Bone marrow (tissue), 2 donors: ENCODE data around the gene C14orf119.

ENCODE experiments used
- DNase-seq, 2 donors: peaks; one replicate each; lab custom pipeline; 2025; lab: John Stamatoyannopoulos, UW

The C14orf119 gene, protein sequence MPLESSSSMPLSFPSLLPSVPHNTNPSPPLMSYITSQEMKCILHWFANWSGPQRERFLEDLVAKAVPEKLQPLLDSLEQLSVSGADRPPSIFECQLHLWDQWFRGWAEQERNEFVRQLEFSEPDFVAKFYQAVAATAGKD

DNA sequence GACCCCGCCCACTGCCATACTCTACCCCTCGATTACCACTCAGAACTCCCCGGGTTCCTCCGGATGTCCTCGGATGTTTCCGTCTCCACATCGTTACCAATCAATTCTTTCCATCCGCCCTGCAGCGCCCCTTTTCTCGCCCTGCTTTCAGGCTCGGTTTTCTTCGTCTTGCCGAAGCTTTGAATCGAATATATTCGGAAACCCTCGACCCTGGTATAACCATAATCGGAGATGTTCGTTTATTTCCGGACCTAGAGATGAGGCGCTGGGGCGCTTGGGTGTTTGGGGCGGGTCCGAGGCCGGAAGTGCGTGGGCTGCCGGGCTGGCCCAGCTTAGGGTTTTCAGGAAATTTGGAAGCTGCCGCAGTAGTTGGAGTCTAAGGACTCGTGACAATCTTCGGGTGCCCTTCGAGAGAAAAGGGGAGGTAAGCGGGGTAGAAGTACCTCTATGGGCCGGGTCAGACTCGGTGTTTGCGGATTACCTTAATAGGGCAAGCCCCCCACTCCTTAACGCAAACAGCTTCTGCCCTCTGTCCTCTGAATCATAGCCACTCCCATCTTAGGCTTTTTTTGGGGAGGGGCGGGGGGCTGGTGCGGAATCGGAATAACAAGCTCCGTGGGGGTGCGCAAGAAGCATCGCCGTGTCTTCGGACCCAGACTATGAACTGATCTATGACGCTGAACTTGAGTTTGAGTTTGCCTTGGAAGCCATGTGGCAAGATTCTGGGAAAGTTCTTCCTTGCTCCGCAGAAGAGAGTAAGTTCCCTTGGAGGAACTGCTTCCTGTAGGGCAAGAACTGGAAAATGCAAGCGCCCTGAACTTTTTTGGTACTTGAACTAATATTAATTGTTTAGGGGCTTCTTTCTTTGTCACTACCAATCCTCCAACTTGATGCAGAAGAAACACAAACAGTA, at the start of gene C14orf119:
Gene C14orf119 (plus strand): TSS at position 310 of the 913 bp plus-strand sequence. CDS start 2,154 bp downstream, outside the sequence.
- DNase-seq = no peak

DNA sequence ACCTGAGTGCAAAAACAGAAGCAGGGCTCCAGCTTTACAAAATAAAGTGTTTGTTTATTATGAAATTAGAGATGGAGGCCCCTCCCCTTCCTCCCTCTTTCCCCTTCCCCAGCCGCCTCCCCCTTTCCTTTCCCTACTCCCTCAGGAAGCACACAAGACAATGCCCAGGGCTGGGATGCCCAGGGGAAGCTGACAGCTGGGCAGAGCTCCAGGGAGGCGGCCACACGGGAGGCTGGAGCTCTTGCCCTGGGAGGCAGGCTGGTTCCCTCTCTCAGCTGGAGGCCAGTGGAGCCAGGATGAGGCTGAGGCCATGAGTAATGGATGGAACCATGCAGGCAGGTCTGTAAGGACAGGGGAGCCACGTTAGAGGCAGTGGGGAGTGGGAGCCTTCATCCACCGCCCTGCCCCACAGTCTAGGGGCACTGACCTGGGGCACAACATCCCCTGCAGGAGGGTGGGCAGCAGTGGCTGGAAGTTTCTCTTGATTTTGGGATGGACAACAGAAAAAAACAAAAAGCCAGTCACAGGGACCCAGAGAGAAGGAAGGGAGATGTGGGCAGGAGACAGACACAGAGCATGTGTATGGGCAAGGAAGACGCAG, 48.2 kb upstream of the C14orf119 start:
- no peak for DNase-seq

DNA sequence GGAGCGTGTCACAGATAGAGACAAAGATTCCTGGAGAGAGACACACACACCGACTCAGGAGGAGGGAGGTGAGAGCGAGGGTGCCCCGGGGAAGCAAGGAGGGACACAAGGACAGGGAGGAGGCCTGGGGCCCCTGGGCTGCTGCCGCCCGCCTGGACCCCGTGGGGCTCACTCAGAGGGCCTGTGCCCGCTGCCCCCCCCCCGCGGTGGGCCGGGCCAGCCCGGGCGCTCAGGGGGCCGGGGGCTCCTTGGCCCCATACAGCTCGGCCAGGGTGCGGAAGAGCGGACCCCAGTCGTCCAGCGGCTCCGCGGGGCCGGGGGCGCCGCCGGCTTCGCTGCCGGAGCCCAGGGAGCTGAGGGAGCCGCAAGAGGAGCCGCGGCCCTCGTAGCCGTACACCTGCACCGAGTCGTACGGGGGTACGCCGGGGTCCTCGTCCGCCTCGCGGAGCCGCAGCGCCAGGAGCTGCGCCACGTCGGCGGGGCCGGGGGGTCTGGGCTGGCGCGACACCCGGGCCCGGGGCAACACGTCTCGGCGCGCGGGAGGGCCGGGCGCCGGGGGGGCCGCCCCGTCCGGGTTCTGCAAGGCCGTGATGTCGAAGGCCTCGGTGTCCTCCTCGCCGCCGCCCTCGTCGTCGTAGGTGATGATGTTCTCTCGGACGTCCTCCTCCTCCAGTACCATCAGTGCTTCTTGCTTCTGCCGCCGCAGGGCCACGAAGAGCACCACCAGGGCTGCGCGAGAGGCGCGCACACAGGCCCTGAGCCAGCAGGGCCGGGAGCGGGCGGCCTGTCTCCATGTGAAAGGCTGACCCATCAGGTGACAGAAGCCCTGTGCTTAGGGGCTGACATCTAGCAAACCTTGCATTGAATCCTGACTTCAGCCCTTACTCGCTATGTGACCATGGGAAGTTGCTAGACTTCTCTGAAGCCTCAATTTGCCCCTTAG, 47.3 kb upstream of the C14orf119 start:
- no peak for DNase-seq

DNA sequence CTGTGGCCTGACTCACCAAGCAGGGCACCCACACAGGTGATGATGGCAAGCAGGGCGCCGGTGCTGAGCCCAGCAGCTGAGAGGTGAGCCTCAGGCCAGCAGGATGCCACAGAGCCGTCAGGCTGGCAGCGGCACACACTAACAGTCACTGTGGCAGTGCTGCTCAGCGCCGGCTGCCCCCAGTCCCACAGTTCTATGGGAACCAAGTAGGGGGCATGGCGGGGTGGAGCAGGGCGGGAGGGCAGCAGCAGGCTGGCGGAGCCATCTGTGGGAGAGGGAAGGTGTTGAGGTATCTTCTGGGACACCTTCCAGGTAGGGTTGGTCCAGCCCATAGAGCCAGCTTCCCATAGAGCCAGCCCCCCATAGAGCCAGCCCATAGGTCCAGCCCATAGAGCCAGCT, 46.3 kb upstream of the C14orf119 start:
- no peak for DNase-seq

DNA sequence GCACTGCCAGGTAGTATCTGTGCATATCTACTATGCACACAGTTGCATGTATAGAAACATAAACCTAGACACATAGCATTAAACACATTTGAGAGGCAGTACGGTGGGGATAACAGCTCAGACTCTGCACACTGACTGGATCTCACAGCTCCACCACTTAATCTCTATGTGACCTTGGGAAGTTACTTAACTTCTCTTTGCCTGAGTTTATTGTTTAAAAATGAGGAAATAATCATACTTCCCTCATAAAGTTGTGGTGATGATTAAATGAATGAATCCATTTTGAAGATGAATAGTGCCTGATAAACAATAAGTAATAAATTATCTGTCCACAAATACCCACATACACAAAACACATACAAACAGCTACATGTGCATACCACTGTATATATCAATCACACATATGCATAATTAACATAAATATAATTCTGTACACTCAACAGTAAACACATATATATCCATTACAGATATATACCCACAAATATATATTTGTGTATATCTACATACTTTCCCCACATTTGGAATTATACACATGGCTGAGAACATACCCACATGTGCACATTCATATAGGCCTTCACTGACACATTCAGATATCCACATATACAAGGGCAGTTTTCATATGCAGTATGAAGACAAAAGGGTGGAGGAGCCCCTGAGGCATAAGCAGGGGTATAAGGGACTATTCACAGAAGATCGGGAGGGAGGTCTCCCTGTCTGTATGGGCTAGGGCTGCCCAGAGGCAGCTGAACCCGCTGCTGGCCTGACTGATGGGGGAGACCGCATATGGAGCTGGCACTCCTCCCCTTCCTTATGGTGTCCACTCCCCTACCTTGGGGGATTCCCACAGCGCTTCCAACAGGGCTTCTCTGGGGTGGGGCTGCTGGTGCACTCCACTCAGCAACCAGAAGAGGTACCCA, 43.9 kb upstream of the C14orf119 start:
- DNase-seq = no peak

DNA sequence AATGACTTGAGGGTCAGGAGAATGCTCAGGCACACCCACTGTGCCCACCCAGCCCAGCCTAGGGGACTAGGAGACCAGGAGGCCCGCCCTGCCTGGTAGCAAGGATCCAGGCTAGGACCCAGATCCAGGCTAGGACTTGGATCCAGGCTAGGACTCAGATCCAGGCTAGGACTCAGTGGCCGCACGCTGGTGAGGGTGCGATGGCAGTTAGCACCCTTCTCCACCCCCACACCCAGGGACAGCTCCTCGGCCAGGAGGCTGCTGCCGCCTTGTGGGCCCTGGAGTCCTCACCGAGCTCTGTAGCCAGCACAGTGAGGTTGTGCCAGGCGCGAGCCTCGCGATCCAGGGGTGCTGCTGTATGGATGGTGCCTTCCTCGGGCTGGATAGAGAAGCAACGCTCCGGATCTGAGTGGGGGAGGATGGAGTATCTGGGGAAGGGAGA, 43.1 kb upstream of the C14orf119 start:
- no peak for DNase-seq

DNA sequence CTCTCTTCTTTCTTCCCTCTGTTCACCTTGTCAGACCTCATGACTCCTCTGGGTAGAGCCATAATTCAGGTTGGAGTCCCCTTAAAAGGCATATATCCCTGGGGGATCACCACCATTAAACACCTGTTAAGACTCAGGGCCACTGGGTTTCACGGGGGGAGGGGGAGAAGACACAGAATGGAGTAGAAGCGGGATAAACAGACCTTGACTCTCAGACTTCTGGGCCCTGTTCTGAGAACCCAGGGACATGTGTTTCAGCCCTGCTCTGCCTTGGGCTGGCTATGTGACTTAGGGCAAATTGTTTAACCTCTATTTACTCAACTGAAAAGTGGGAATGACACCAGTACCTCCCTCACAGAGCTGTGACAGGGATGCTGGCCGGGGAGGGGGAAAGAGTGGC, 42.6 kb upstream of the C14orf119 start:
- DNase-seq = no peak

DNA sequence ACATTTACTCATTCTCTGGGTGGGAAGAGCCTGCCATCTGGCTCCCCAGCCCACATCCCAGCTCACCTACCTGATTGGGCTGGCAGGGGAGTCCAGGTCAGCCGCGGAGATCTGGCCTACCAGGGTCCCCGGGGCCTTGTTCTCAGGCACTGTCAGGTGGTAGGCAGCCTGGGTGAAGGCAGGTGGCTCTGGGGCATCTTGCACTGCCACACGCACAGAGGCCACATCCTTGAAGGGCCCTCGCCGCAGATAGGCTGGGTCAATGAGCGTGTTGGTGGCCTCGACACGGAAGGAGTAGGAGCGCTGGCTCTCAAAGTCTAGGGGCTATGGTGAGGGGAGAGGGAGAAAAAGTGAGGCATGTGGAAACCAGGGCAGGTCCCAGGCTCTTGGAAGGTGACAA, 41.9 kb upstream of the C14orf119 start:
- no peak for DNase-seq

DNA sequence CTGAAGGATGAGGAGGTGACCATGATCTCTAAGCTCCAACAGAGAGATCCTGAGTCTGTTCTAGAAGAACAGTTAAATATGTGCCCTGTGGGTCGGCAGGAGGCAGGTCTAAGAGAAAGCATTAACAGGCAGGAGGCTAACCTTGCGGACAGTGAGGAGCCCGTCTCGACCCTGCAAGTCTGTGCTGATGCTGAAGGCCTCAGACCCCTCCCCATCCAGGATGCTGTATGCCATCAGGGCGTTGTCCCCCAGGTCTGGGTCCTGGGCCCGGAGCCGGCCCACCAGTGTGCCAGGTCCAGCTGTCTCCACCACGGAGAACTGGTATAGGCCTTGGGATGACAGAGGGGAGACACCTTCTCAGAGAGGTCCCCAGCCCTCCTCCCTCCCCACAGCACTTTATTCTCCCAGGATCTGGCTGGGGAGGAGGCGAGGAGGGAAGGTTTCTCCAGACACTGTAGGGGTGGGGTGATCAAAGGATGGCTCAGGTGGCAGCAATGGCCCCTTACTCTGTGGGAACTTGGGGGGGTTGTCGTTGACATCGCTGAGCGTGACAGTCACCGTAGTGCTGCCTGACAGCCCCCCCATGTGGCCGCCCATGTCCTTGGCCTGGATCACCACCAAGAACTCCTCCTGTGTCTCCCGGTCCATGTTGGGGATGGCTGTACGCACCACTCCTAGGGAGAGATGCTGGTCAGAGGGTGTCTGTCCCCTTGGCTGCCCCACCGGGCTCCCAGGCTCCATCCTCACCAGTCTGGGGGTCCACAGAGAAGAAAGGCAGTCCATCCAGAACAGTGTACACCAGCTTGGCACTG, 41.1 kb upstream of the C14orf119 start:
- DNase-seq = no peak

DNA sequence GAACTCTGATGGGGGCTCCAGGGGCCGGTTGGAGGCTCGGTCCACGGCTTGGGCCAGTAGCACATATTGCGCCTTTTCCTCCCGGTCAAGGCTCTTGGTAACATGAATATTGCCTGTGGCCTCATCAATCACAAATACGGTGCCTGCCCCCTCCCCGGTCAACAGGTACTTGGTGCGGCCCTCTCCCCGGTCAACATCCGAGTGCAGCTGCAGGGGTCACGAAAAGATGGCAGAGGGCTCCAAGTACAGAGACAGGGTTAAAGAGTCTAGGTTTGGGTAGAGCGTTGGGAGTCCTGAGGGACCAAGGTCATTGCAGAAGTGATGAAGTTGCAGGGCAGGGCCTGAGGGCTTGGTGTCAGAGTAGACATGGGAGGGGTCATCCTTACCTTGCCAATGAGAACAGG, 40.2 kb upstream of the C14orf119 start:
- no peak for DNase-seq

DNA sequence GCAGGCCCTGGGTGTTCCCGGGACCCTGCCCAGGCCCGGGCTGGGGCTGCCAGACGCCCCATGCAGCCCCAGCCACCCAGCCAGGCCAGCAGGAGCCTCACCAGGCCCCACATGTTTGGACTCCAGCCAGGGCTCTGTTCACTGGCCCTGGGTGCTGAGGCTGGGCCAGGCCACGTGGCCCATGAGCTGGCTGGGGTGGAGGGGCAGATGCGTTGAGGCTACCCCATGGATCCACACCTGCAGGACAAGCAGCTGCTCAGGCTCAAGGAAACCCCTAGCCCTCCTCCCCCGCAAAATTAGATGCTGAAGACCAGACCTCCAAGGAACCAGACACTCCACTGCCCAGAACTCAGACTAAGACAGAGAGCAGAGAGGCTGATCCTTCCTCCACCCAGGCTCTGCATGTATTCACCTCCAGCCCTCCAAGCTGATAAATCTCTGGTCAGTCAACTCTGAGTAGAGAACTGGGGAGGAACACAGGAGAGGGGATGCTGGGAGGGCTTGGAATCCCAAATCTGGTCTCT, 39.6 kb upstream of the C14orf119 start:
- no peak for DNase-seq

DNA sequence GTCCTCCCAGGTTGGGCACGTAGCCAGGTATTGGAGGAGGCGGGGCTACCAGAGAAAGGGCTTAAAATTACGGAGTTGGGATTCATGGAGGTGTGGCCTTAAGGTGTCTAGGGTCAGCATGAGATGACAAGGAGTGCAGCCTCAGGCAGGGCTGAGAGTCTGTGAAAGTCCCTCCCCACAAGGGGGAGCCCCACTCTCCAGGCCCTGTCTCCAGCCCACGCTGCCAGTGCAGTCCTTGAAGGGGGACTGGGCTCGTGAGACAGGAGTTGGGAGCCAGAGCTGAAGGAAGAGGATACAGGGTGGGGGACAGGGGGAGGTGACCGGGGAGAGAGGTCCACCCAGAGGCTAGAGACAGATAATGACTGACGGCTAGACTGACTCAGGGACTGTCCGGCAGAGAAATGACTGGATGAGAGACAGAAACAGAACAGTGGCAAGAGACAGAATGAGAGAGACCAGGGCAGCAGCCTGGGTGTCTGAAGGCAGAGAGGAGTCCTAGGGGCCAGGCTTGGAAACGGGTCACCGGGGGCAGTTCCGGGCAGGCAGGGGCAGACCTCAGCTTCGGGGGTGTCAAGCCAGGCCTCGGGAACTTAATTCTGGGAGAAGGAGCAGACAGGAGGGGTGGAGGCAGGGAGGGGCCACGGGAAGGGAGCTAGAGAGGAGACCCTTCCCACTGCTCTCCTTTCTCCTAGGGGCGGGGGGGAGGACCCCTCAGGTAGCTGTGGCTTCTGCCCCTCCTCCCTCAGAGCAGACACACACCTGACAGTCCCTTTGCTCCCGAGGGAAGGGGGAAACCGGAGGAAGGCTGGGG, 39.0 kb upstream of the C14orf119 start:
- no peak for DNase-seq

DNA sequence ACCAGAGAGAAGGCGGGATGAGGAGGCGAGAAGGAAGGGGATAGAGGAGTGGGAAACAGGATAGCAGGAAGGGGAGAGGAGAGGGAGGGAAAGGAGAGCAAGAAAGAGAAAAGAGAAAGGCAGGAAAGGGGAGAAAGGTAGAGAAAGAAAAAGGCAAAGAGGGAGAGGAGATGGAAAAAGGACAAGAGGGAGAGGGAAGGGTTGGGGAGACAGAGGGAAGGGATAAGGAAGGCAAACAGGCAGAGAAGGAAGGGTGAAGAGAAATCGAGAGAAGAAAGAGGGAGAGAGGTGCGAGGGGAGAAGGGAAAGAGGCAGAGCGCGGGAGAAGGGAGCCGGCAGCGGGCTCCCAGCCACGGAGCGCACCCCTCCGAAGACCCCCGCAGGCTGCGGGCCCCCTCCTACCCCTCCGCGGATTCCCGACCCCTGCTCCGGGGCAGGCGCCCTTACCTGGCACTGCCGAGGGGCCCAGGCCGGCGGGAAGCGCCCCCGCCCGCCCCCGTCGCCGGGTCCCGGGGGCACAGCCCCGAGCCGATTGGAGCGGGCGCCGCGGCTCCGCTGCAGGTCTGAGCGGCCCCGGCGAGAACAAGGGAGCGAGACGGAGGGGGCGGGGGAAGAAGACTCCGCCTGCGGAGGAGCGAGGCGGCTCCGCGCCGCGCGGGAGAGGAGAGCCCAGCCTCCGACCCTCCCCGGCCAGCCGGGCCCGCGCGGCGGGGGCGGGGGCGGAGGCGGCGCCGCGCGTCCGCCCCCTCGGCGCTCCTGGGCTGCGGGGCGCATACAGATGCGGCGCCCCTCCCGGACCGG, 38.1 kb upstream of the C14orf119 start, which contains the start of gene CDH24:
Gene CDH24 (minus strand): TSS at position 565 of the 801 bp plus-strand sequence. CDS start 1,787 bp downstream, outside the sequence.
- no peak for DNase-seq

DNA sequence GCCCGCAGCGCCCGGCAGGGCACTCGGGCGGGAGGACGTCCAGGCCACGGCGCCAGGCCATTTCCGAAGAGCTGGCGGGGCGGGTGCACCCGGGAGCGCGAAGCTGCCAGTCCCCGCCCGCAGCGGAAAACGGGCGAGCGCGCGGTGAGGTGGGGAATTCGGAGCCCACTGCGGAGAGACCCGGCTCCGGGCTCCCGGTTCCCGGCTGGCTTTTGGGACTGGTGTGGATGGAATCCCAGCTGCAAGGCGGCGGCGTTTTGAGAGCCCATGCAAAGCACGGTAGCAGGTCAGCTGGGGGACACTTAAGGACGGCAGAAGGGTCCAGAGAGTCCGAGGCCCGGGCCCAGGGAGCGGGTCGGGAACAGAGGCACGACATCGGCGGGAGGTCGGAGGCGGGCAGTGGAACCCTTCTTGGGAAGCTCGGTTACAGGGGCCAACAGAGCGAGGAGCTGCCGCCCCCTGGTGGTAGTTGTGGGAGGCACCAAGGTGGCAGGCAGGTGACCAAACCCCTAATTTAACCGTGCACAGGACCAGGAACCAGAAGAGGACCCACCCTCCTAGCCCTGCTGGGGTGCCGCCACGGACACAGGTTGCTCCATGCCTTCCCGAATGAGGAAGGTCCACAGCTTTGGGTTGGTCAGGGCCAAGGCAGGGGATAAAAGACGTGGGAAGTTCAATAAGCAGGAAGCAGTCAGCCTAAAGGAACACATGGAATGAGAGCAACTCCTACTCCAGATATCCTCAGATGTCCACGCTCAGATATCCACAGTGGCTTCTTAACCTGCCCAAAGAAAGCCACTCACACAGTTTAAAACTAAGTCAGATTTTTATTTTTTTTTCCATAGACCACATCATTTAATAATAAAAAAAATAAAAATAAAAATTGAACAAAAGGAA, 37.3 kb upstream of the C14orf119 start:
- DNase-seq = no peak

DNA sequence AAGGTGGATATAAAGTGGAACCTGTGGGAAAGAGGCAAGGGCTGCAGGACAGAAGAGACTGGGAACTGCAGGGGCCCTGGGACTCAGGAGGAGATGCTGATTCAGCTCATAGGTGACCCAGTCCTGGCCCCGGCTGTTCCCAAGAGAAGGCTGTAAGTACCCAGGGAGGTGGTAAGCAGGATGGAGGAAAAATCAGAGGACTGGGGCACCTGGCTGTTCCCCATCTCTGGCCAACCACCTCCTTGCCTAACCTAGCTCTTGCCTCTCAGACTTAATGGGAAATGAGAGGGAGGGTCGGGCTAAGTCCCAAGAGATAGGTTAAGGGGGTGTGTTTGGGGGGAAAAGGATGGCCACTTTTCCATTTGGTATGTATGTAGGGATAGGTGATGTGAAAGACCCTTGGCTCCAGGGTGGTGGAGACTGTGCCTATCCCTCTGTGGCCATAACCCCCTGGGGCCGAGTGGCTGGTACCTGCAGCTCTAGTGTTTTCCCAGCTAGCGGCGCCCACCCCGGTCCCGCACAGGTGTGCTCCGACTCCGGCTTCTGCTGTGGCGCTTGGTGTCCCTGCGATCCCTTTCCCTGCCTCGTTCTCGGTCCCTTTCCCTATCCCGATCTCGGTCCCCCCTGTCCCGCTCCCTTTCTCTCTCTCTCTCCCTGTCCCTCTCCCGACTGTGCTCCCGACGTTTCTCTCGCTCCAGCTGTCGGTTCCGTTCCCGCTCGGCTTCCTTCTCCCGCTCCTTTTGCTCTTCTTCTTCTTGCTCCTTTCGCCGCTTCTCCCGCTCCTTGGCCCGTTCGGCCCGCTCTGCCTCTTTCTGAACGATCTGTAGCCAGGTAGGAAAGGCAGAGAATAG, 36.4 kb upstream of the C14orf119 start:
- no peak for DNase-seq
